Measurements from ENCODE around the gene TAS1R1.

- TF ChIP-seq CTCF (IDR thresholded peaks at IDR 0.05; ENCODE audit: low read depth, low read length, poor library complexity, severe bottlenecking) (no peak), EZH2phosphoT487 (IDR thresholded peaks at IDR 0.05; ENCODE audit: borderline replicate concordance, low read length) (no peak)
Observed at GRCh38 chr1:6574818-6575217, 19.7 kb downstream of the TAS1R1 start.
